ENCODE data around the gene PTPRJ. TPM values are rescaled to one million over a fixed set of nuclear protein-coding genes. Genes with fewer than 3 reads are reported as not detected.

Gene PTPRJ
- total RNA-seq, 1 donor, result 10.9 TPM

- Histone ChIP-seq H2AFZ (ENCODE audit: low read length) (peak overlapping the region; percentile 86), H3K9me3 (ENCODE audit: low read depth, low read length) (no peaks in the 10 kb centered on the region), H3K27me3 (ENCODE audit: insufficient read depth, low read length) (no peaks in the 10 kb centered on the region), H4K20me1 (ENCODE audit: insufficient read depth, low read length) (no peaks in the 10 kb centered on the region), H3K79me2 (ENCODE audit: insufficient read depth, low read length) (peaks cover 21% of the 10 kb centered on the region), H3K36me3 (ENCODE audit: insufficient read depth, low read length) (peaks cover 4% of the 10 kb centered on the region), H3K4me2 (ENCODE audit: insufficient read depth, low read length) (peak overlapping the region; percentile 71), H3K4me1 (ENCODE audit: insufficient read depth, low read length) (peaks cover 42% of the 10 kb centered on the region), H3K4me3 (ENCODE audit: insufficient read depth, low read length) (peak overlapping the region; percentile 41), H3K27ac (ENCODE audit: low read depth, low read length) (peak overlapping the region; percentile 53)
- TF ChIP-seq CTCF (IDR thresholded peaks at IDR 0.05; ENCODE audit: extremely low read depth, low read depth, low read length), result no peak
- peak; percentile 86 for DNase-seq (ENCODE audit: insufficient read length, low spot score, missing footprints)
Observed at GRCh38 chr11:48066881-48067800, 86.8 kb downstream of the PTPRJ start.

GRCh38 chr11:48073031-48073861 is 92.9 kb downstream of the PTPRJ start:
- Histone ChIP-seq H3K4me1 (ENCODE audit: insufficient read depth, low read length) (no peaks in the 10 kb centered on the region), H2AFZ (ENCODE audit: low read length) (no peak overlapping the region), H3K4me3 (ENCODE audit: insufficient read depth, low read length) (no peak overlapping the region), H3K4me2 (ENCODE audit: insufficient read depth, low read length) (no peak overlapping the region), H3K27ac (ENCODE audit: low read depth, low read length) (no peak overlapping the region), H3K27me3 (ENCODE audit: insufficient read depth, low read length) (no peaks in the 10 kb centered on the region), H3K36me3 (ENCODE audit: insufficient read depth, low read length) (peaks cover 4% of the 10 kb centered on the region), H4K20me1 (ENCODE audit: insufficient read depth, low read length) (no peaks in the 10 kb centered on the region), H3K9me3 (ENCODE audit: low read depth, low read length) (no peaks in the 10 kb centered on the region), H3K79me2 (ENCODE audit: insufficient read depth, low read length) (peaks cover 21% of the 10 kb centered on the region)
- TF ChIP-seq CTCF (IDR thresholded peaks at IDR 0.05; ENCODE audit: extremely low read depth, low read depth, low read length), result no peak
- DNase-seq (ENCODE audit: insufficient read length, low spot score, missing footprints), result no peak

- Histone ChIP-seq H3K4me3 (ENCODE audit: insufficient read depth, low read length) (no peak overlapping the region), H3K9me3 (ENCODE audit: low read depth, low read length) (no peaks in the 10 kb centered on the region), H3K4me2 (ENCODE audit: insufficient read depth, low read length) (no peak overlapping the region), H4K20me1 (ENCODE audit: insufficient read depth, low read length) (no peaks in the 10 kb centered on the region), H3K27ac (ENCODE audit: low read depth, low read length) (no peak overlapping the region), H3K4me1 (ENCODE audit: insufficient read depth, low read length) (no peaks in the 10 kb centered on the region), H3K36me3 (ENCODE audit: insufficient read depth, low read length) (peaks cover 4% of the 10 kb centered on the region), H3K79me2 (ENCODE audit: insufficient read depth, low read length) (peaks cover 27% of the 10 kb centered on the region), H2AFZ (ENCODE audit: low read length) (no peak overlapping the region), H3K27me3 (ENCODE audit: insufficient read depth, low read length) (no peaks in the 10 kb centered on the region)
- no peak for TF ChIP-seq CTCF (IDR thresholded peaks at IDR 0.05; ENCODE audit: extremely low read depth, low read depth, low read length)
- DNase-seq (ENCODE audit: insufficient read length, low spot score, missing footprints), result no peak
Observed at GRCh38 chr11:48074425-48075181, 94.2 kb downstream of the PTPRJ start.
